ENCODE results near the gene TMEM87A.

Gene TMEM87A

GRCh38 chr15:42218953-42219592 lies 54.2 kb downstream of the TMEM87A start:
- TF ChIP-seq EZH2phosphoT487 (conservative IDR thresholded peaks at IDR 0.05; ENCODE audit: low read length) = no peak
- TF ChIP-seq CTCF (IDR thresholded peaks at IDR 0.05; ENCODE audit: insufficient read depth, low read length, poor library complexity, severe bottlenecking) = no peak

GRCh38 chr15:42217568-42217967 lies 55.7 kb downstream of the TMEM87A start:
- Histone ChIP-seq H3F3A (ENCODE audit: insufficient read depth) (peaks cover 16% of the 10 kb centered on the region), H3K4me3 (ENCODE audit: insufficient read depth, low read length, poor library complexity, severe bottlenecking) (no peak overlapping the region), H4K20me1 (ENCODE audit: low read depth, low read length) (0 out of 2 replicates have a peak, but pooled peaks cover 4% of the 10 kb centered on the region), H3K9me3 (ENCODE audit: insufficient read depth, low read length) (no peaks in the 10 kb centered on the region), H3K27me3 (ENCODE audit: low read length) (no peaks in the 10 kb centered on the region), H3K36me3 (ENCODE audit: low read length) (peaks cover 25% of the 10 kb centered on the region), H3K4me2 (ENCODE audit: low read depth, low read length, poor library complexity, severe bottlenecking) (no peak overlapping the region), H3K79me2 (ENCODE audit: insufficient read depth, low read length) (no peaks in the 10 kb centered on the region), H3K9me2 (replicated peaks; ENCODE audit: insufficient read depth, low read length) (no peaks in the 10 kb centered on the region), H3K27ac (ENCODE audit: low read depth, low read length) (no peak overlapping the region), H3K9ac (ENCODE audit: low read length) (no peak overlapping the region), H2AFZ (ENCODE audit: low read depth, low read length, severe bottlenecking) (no peak overlapping the region)
- no peak for TF ChIP-seq CTCF (IDR thresholded peaks at IDR 0.05; ENCODE audit: insufficient read depth, low read length, poor library complexity, severe bottlenecking)
- no peak for TF ChIP-seq EZH2phosphoT487 (conservative IDR thresholded peaks at IDR 0.05; ENCODE audit: low read length)

More at GRCh38 chr15:42218953-42219592, 54.2 kb downstream of the TMEM87A start:
- Histone ChIP-seq H3F3A (ENCODE audit: insufficient read depth) (peaks cover 16% of the 10 kb centered on the region), H4K20me1 (ENCODE audit: low read depth, low read length) (0 out of 2 replicates have a peak, but pooled peaks cover 4% of the 10 kb centered on the region), H3K9ac (ENCODE audit: low read length) (no peak overlapping the region), H2AFZ (ENCODE audit: low read depth, low read length, severe bottlenecking) (no peak overlapping the region), H3K27ac (ENCODE audit: low read depth, low read length) (peak overlapping the region; percentile 77), H3K9me3 (ENCODE audit: insufficient read depth, low read length) (no peaks in the 10 kb centered on the region), H3K27me3 (ENCODE audit: low read length) (no peaks in the 10 kb centered on the region), H3K36me3 (ENCODE audit: low read length) (peaks cover 25% of the 10 kb centered on the region), H3K4me3 (ENCODE audit: insufficient read depth, low read length, poor library complexity, severe bottlenecking) (no peak overlapping the region), H3K79me2 (ENCODE audit: insufficient read depth, low read length) (no peaks in the 10 kb centered on the region), H3K4me2 (ENCODE audit: low read depth, low read length, poor library complexity, severe bottlenecking) (peak overlapping the region; percentile 44), H3K9me2 (replicated peaks; ENCODE audit: insufficient read depth, low read length) (no peaks in the 10 kb centered on the region)

GRCh38 chr15:42215913-42216829 lies 57.1 kb downstream of the TMEM87A start:
- no peaks in the 10 kb centered on the region for H3K9me2 ChIP-seq (replicated peaks; ENCODE audit: insufficient read depth, low read length)
- H3K36me3 ChIP-seq (ENCODE audit: low read length) = peaks cover 28% of the 10 kb centered on the region
- H3K9ac ChIP-seq (ENCODE audit: low read length) = no peak overlapping the region
- H3K9me3 ChIP-seq (ENCODE audit: insufficient read depth, low read length) = no peaks in the 10 kb centered on the region
- no peak overlapping the region for H3K4me3 ChIP-seq (ENCODE audit: insufficient read depth, low read length, poor library complexity, severe bottlenecking)
- H3K4me2 ChIP-seq (ENCODE audit: low read depth, low read length, poor library complexity, severe bottlenecking) = no peak overlapping the region
- H3K27me3 ChIP-seq (ENCODE audit: low read length) = no peaks in the 10 kb centered on the region
- H2AFZ ChIP-seq (ENCODE audit: low read depth, low read length, severe bottlenecking) = no peak overlapping the region
- H4K20me1 ChIP-seq (ENCODE audit: low read depth, low read length) = 0 out of 2 replicates have a peak, but pooled peaks cover 4% of the 10 kb centered on the region
- peaks cover 21% of the 10 kb centered on the region for H3F3A ChIP-seq (ENCODE audit: insufficient read depth)
- no peak overlapping the region for H3K27ac ChIP-seq (ENCODE audit: low read depth, low read length)
- no peaks in the 10 kb centered on the region for H3K79me2 ChIP-seq (ENCODE audit: insufficient read depth, low read length)
- TF ChIP-seq CTCF (IDR thresholded peaks at IDR 0.05; ENCODE audit: insufficient read depth, low read length, poor library complexity, severe bottlenecking) (no peak), EZH2phosphoT487 (conservative IDR thresholded peaks at IDR 0.05; ENCODE audit: low read length) (no peak)
